Pancreas (tissue), 10 donors: Measurements from ENCODE around the gene TTC6. TPM values are rescaled to one million over a fixed set of nuclear protein-coding genes. Genes with fewer than 3 reads are reported as not detected.

Experiments
- ATAC-seq, 4 donors: fragments of 200-7000 bp; cut with Tn5 transposase; one replicate each; pipeline versions ENCODE4 v1.8.0 to v1.9.1; 2020; ENCODE audit warnings: mild to moderate bottlenecking in 4 of 4, moderate library complexity in 4 of 4
- DNase-seq, 6 donors: peaks; one replicate each; pipeline ENCODE4 v3.0.0-alpha.2; 2020
- FAIRE-seq: peaks from 2 replicates; lab custom pipeline; 2012; peaks lifted over from hg19 to GRCh38; lab: Jason Lieb, UNC
- H3K27ac ChIP-seq, 4 donors: fragments of 200-600 bp; sonication (generic); 1 replicate in 3 of 4; 2 replicates in 1 of 4; pipeline versions ENCODE4 v1.5.0 to v1.8.0; 2020
- H3K27me3 ChIP-seq, 4 donors: fragments of 200-600 bp; one replicate each; pipeline ENCODE4 v1.8.0; 2021
- H3K36me3 ChIP-seq, 3 donors: fragments of 200-600 bp; sonication (generic) in 1 of 3; one replicate each; pipeline versions ENCODE4 v1.5.0 to v1.8.0; 2020 to 2021
- H3K4me1 ChIP-seq, 3 donors: fragments of 200-600 bp; one replicate each; pipeline ENCODE4 v1.8.0; 2021
- H3K4me3 ChIP-seq, 4 donors: fragments of 200-600 bp; sonication (generic) in 2 of 4; one replicate each; pipeline versions ENCODE4 v1.5.0 to v1.8.0; 2020 to 2021
- H3K9me3 ChIP-seq, 4 donors: fragments of 200-600 bp; one replicate each; pipeline ENCODE4 v1.8.0; 2021
- WGBS, 2 donors: extraction: QIAGEN DNeasy Blood & Tissue Kit; methylation state at CpG; one replicate each; pipeline ENCODE4 v1.1.7; 2013; 5-methylcytosine and 5-hydroxymethylcytosine counted together
- intact Hi-C, 3 donors: fragments of 100-400 bp; cut with DNase I; formaldehyde crosslinking; loops; one replicate each; pipeline versions ENCODE4 v1.11.1 to v1.14.2; 2022
- polyA plus RNA-seq, 2 donors: library from polyadenylated mRNA; stranded (reverse); fragments of 200-250 nt; gene quantifications; one replicate each; pipeline ENCODE4 v1.2.3, GENCODE V29; 2013
- total RNA-seq, 6 donors: library from RNA; stranded (reverse); fragmentation: NEBNext Ultra II Directional in 4 of 6; extraction: Animal tissue kit (Norgen Biotek cat#: 25700) in 4 of 6; gene quantifications; one replicate each; pipeline versions ENCODE4 v1.2.1 to v1.2.4, GENCODE V29; 2021 to 2023
- TF ChIP-seq, protein P1 (sequence below), 4 donors: fragments of 200-600 bp; sonication (generic) in 3 of 4; IDR thresholded peaks; one replicate each; pipeline versions ENCODE4 v1.5.0 to v1.8.0; 2021; ENCODE audit warnings: antibody characterized with exemption in 4 of 4
- donor health status: healthy with polysubstance abuse.
- donor health status: DM: no; HTN: no; CAD: no; lungs with moderate emphysema.
- donor health status: DM: no; HTN: no; CAD: no.
- donor health status: control.
- donor health status: control.
- donor health status: Bipolar disorder and iron deficiency.
- donor health status: DM: yes; HTN: yes; CAD: no.
- donor health status: DM: no; HTN: no; CAD: no.
- donor health status: DM: no; HTN: no; CAD: no.
- donor health status: DM: yes; HTN: yes; CAD: no.

The TTC6 gene
- total and polyA plus RNA-seq, 8 donors, result under 0.01 to 0.43 (median 0.19) TPM; not detected in 3

GRCh38 chr14:37623426-37623951, 28.1 kb downstream of the TTC6 start:
- no peaks in the 10 kb centered on the region for H3K4me1 ChIP-seq
- intact Hi-C loops, result no loop called here
- no peaks in the 10 kb centered on the region for H3K27me3 ChIP-seq
- no peaks in the 10 kb centered on the region for H3K36me3 ChIP-seq
- H3K27ac ChIP-seq, result no peak overlapping the region
- no peak overlapping the region for H3K4me3 ChIP-seq
- H3K9me3 ChIP-seq, result no peaks in the 10 kb centered on the region
- FAIRE-seq (no peak), ATAC-seq (no peak), DNase-seq (no peak)
- WGBS, 2 donors, result 36 to 73% methylated on average over 1 of the region's 1 CpG
- TF ChIP-seq, protein P1, sequence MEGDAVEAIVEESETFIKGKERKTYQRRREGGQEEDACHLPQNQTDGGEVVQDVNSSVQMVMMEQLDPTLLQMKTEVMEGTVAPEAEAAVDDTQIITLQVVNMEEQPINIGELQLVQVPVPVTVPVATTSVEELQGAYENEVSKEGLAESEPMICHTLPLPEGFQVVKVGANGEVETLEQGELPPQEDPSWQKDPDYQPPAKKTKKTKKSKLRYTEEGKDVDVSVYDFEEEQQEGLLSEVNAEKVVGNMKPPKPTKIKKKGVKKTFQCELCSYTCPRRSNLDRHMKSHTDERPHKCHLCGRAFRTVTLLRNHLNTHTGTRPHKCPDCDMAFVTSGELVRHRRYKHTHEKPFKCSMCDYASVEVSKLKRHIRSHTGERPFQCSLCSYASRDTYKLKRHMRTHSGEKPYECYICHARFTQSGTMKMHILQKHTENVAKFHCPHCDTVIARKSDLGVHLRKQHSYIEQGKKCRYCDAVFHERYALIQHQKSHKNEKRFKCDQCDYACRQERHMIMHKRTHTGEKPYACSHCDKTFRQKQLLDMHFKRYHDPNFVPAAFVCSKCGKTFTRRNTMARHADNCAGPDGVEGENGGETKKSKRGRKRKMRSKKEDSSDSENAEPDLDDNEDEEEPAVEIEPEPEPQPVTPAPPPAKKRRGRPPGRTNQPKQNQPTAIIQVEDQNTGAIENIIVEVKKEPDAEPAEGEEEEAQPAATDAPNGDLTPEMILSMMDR (IDR thresholded peaks at IDR 0.05), result no peak

DNA sequence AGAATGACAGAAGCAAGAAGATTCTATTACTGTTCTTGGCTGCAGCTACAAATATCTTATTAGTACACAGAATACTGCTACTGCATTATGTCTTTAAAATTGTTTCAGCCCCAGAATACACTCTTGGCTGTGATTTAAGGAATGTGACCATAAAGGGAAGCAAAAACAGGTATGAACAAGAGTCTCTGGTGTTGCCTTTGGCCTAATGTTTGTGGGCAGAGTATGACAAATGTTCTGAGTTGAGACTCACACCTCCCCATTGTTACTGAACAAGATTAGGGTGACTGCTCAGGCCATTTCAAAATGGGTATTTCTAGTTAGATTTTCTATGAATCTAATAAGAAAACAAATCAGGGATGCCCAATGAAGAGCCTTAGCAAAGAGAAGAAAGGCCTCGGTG, 28.5 kb downstream of the TTC6 start:
- FAIRE-seq, result no peak
- TF ChIP-seq, protein P1 (IDR thresholded peaks at IDR 0.05), result no peak

GRCh38 chr14:37625597-37626595, 30.5 kb downstream of the TTC6 start:
- DNase-seq (no peak), FAIRE-seq (no peak), ATAC-seq (no peak)
- Histone ChIP-seq H3K4me3 (no peak overlapping the region), H3K27ac (no peak overlapping the region), H3K9me3 (no peaks in the 10 kb centered on the region), H3K36me3 (no peaks in the 10 kb centered on the region), H3K4me1 (no peaks in the 10 kb centered on the region), H3K27me3 (no peaks in the 10 kb centered on the region)
- TF ChIP-seq, protein P1 (IDR thresholded peaks at IDR 0.05), result no peak
- intact Hi-C loops, result no loop called here
- WGBS, 2 donors, result 49 to 58% methylated on average over 9 of the region's 9 CpGs

More for the DNA sequence above, 28.5 kb downstream of the TTC6 start:
- WGBS, 2 donors, result 78 to 84% methylated on average over 1 of the region's 1 CpG
- no peak for ATAC-seq
- Histone ChIP-seq H3K4me3 (no peak overlapping the region), H3K36me3 (no peaks in the 10 kb centered on the region), H3K4me1 (no peaks in the 10 kb centered on the region), H3K27ac (no peak overlapping the region), H3K9me3 (no peaks in the 10 kb centered on the region), H3K27me3 (no peaks in the 10 kb centered on the region)
- no peak for DNase-seq
- intact Hi-C loops, result no loop called here

DNA sequence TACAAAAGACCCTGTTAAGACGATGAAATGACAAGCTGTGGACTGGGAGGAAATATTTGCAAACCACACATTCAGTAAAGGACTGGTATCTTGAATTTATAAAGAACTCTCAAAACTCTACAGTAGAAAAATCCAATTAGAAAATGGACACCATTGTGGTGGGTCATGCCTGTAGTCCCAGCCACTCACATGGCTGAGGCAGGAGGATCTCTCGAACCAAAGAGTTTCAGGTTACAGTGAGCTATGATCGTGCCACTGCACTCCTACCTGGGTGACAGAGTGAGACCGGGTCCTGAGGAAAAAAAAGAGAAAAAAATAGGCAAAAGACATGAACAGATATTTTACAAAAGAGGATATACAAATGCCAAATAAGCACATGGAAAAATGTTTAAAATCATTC, 41.9 kb downstream of the TTC6 start:
- DNase-seq, result no peak
- H3K27ac ChIP-seq, result no peak overlapping the region
- ATAC-seq, result no peak
- H3K36me3 ChIP-seq, result no peaks in the 10 kb centered on the region
- TF ChIP-seq, protein P1 (IDR thresholded peaks at IDR 0.05), result no peak
- FAIRE-seq, result no peak
- H3K9me3 ChIP-seq, result no peaks in the 10 kb centered on the region
- H3K27me3 ChIP-seq, result no peaks in the 10 kb centered on the region
- intact Hi-C loops, result no loop called here
- WGBS, 2 donors, result 43 to 56% methylated on average over 4 of the region's 4 CpGs
- H3K4me1 ChIP-seq, result no peaks in the 10 kb centered on the region
- H3K4me3 ChIP-seq, result no peak overlapping the region
